Immature natural killer cell (primary cell): ENCODE data around the gene NAT16. TPM values are rescaled to one million over a fixed set of nuclear protein-coding genes. Genes with fewer than 3 reads are reported as not detected.
"Not testable (repeated sequence)": the region's sequence is repeated elsewhere in the genome, so short reads cannot be mapped to it uniquely, and the experiment has no call there.

Experiments used
- DNase-seq, 3 donors: peaks; one replicate each; pipeline ENCODE4 v3.0.0; 2022; ENCODE audit warnings: mixed read lengths in 1 of 3
- H3K27ac Mint-ChIP-seq, 6 donors: one replicate each; pipeline ENCODE4 v1.8.0; 2020; ENCODE audit warnings: mixed read lengths in 6 of 6, mild to moderate bottlenecking in 5 of 6, inconsistent platforms in 4 of 6, moderate library complexity in 3 of 6
- H3K27me3 Mint-ChIP-seq, 3 donors: one replicate each; pipeline ENCODE4 v1.8.0; 2020 to 2021; ENCODE audit warnings: low read depth in 3 of 3, mild to moderate bottlenecking in 3 of 3, mixed read lengths in 3 of 3, moderate library complexity in 3 of 3, inconsistent platforms in 1 of 3
- H3K36me3 Mint-ChIP-seq, 3 donors: one replicate each; pipeline ENCODE4 v1.8.0; 2020; ENCODE audit warnings: mixed read lengths in 3 of 3, inconsistent platforms in 2 of 3, mild to moderate bottlenecking in 2 of 3
- H3K4me1 Mint-ChIP-seq, 2 donors: one replicate each; pipeline ENCODE4 v1.8.0; 2020; ENCODE audit warnings: inconsistent platforms in 2 of 2, mild to moderate bottlenecking in 2 of 2, mixed read lengths in 2 of 2, moderate library complexity in 1 of 2
- H3K4me3 Mint-ChIP-seq, 5 donors: one replicate each; pipeline ENCODE4 v1.8.0; 2020; ENCODE audit warnings: mild to moderate bottlenecking in 5 of 5, mixed read lengths in 5 of 5, inconsistent platforms in 3 of 5, moderate library complexity in 3 of 5
- H3K9me3 Mint-ChIP-seq, 6 donors: one replicate each; pipeline ENCODE4 v1.8.0; 2020; ENCODE audit warnings: mild to moderate bottlenecking in 6 of 6, mixed read lengths in 6 of 6, inconsistent platforms in 4 of 6, moderate library complexity in 3 of 6
- polyA plus RNA-seq, 3 donors: library from polyadenylated mRNA; unstranded; fragments of 300-500 nt; fragmentation: Illumina TruSeq; gene quantifications; one replicate each; pipeline ENCODE4 v1.2.3, GENCODE V29; 2021

Gene NAT16
- polyA plus RNA-seq, 3 donors from 2014 or later = not detected

DNA sequence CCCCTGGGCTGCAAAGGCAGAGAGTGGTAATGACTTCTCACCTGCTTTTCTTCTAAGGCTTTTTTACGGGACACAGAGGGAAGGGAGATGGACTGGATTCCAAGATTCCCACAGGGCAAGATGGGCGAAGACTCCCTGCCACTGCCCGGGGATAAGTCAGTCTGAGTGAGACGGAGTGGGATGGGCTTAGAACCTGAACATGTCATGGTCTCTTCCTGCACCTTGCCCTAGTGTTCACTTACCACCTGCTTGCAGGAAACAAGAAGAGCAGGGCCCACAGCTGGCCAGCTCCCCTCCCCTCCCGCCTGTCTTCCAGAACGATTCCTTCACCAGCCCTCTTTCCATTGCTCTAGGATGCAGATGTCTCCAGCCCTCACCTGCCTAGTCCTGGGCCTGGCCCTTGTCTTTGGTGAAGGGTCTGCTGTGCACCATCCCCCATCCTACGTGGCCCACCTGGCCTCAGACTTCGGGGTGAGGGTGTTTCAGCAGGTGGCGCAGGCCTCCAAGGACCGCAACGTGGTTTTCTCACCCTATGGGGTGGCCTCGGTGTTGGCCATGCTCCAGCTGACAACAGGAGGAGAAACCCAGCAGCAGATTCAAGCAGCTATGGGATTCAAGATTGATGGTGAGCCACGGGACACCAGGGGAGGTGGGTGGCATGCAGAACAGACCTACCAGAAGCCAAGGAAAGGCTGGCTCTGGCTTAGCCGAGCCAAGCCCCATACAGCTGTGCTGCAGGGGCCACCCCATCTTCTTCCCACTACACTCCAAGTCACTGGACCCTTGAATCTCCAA lies 51.9 kb downstream of the NAT16 start:
- Mint-ChIP-seq H3K4me3 (peak overlapping the region in 3 of 5 donors; percentile 7 to 42 (median 41)), H3K9me3 (no peaks in the 10 kb centered on the region), H3K27me3 (peaks cover 11 to 25% (median 14%) of the 10 kb centered on the region in 3 donors), H3K36me3 (peaks cover 0 to 3% (median 0%) of the 10 kb centered on the region in 3 donors), H3K4me1 (peaks cover 37 to 46% of the 10 kb centered on the region in 2 donors), H3K27ac (peak overlapping the region in 2 of 6 donors; percentile 20 to 56)
- peak; percentile 28 to 47 (median 38) for DNase-seq

- H3K27me3 Mint-ChIP-seq = peaks cover 11 to 29% (median 15%) of the 10 kb centered on the region in 3 donors
- DNase-seq = no peak
- peak overlapping the region; percentile 75 to 87 (median 82) for H3K4me3 Mint-ChIP-seq
- H3K36me3 Mint-ChIP-seq = peaks cover 0 to 3% (median 0%) of the 10 kb centered on the region in 3 donors
- no peaks in the 10 kb centered on the region for H3K9me3 Mint-ChIP-seq
- peaks cover 37 to 46% of the 10 kb centered on the region in 2 donors for H3K4me1 Mint-ChIP-seq
- H3K27ac Mint-ChIP-seq = peak overlapping the region in 5 of 6 donors; percentile 53 to 93 (median 80)
Measured at GRCh38 chr7:101127460-101128039, 52.5 kb downstream of the NAT16 start.

DNA sequence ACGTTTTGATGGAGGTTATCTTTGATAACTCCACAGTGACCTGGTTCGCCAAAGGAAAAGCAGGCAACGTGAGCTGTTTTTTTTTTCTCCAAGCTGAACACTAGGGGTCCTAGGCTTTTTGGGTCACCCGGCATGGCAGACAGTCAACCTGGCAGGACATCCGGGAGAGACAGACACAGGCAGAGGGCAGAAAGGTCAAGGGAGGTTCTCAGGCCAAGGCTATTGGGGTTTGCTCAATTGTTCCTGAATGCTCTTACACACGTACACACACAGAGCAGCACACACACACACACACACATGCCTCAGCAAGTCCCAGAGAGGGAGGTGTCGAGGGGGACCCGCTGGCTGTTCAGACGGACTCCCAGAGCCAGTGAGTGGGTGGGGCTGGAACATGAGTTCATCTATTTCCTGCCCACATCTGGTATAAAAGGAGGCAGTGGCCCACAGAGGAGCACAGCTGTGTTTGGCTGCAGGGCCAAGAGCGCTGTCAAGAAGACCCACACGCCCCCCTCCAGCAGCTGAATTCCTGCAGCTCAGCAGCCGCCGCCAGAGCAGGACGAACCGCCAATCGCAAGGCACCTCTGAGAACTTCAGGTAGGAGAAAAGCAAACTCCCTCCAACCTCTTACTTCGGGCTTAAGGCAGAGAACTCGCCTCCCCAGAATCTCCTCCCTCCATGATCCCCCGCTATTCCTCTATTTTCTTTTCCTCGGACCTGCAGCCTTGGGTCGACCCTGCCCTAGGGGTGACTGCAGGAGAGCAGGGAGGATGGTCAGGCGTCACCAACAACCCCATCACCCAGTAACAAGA lies 53.2 kb downstream of the NAT16 start, which contains the start of gene SERPINE1:
Gene SERPINE1 (plus strand): TSS at position 454 of the 809 bp plus-strand sequence. CDS start 1,290 bp downstream, outside the sequence.
- Mint-ChIP-seq H3K27me3 (peaks cover 11 to 33% (median 19%) of the 10 kb centered on the region in 3 donors), H3K4me3 (peak within 1 kb of the TSS; percentile 75 to 87 (median 82)), H3K9me3 (no peaks in the 10 kb centered on the region), H3K4me1 (peaks cover 37 to 46% of the 10 kb centered on the region in 2 donors), H3K36me3 (peaks cover 0 to 3% (median 0%) of the 10 kb centered on the region in 3 donors), H3K27ac (peak within 1 kb of the TSS; percentile 53 to 93 (median 79))
- peak; percentile 61 to 66 (median 61) for DNase-seq

GRCh38 chr7:101125989-101126650 lies 54.0 kb downstream of the NAT16 start:
- Mint-ChIP-seq H3K27ac (peak overlapping the region; percentile 53 to 93 (median 79)), H3K36me3 (peaks cover 0 to 3% (median 0%) of the 10 kb centered on the region in 3 donors), H3K9me3 (no peaks in the 10 kb centered on the region), H3K4me3 (peak overlapping the region; percentile 75 to 87 (median 82)), H3K4me1 (peaks cover 37 to 46% of the 10 kb centered on the region in 2 donors), H3K27me3 (peaks cover 11 to 33% (median 19%) of the 10 kb centered on the region in 3 donors)
- peak; percentile 57 to 73 (median 70) for DNase-seq

- H3K27ac Mint-ChIP-seq = peak overlapping the region in 5 of 6 donors; percentile 3 to 87 (median 64)
- peaks cover 37 to 46% of the 10 kb centered on the region in 2 donors for H3K4me1 Mint-ChIP-seq
Measured at GRCh38 chr7:101124376-101125056, 55.6 kb downstream of the NAT16 start.

DNA sequence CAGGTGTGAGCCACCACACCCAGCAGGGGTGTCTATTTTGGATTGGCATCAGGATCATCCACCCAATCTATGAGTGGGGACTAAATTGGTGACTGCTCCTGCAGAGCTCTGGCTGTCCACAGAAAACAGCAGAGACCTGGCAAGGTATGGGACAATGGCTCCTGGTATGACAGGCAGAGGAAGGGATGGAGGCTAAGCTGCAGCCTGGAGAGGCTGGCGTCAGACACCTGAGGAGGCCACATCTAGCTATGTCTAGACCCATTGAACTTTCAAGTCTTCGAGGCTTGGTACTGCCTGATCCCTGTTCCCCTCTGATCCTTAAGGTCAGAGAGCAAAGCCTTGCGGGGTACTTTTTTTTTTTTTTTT lies 56.4 kb downstream of the NAT16 start:
- Mint-ChIP-seq H3K4me1 (peaks cover 37 to 44% of the 10 kb centered on the region in 2 donors), H3K4me3 (no peak overlapping the region), H3K27me3 (peaks cover 10 to 31% (median 19%) of the 10 kb centered on the region in 3 donors), H3K9me3 (no peaks in the 10 kb centered on the region), H3K36me3 (no peaks in the 10 kb centered on the region), H3K27ac (peak overlapping the region in 1 of 6 donors; percentile 31)
- DNase-seq = no peak

More at GRCh38 chr7:101124376-101125056, 55.6 kb downstream of the NAT16 start:
- peaks cover 11 to 33% (median 19%) of the 10 kb centered on the region in 3 donors for H3K27me3 Mint-ChIP-seq
- peak in 1 of 3 donors; percentile 31 for DNase-seq
- no peaks in the 10 kb centered on the region for H3K9me3 Mint-ChIP-seq
- no peaks in the 10 kb centered on the region for H3K36me3 Mint-ChIP-seq
- peak overlapping the region in 4 of 5 donors; percentile 29 to 50 (median 37) for H3K4me3 Mint-ChIP-seq

- no peak for DNase-seq
- peaks cover 33 to 38% of the 10 kb centered on the region in 2 donors for H3K4me1 Mint-ChIP-seq
- H3K4me3 Mint-ChIP-seq = no peak overlapping the region
- H3K9me3 Mint-ChIP-seq = no peaks in the 10 kb centered on the region
- H3K36me3 Mint-ChIP-seq = no peaks in the 10 kb centered on the region
- no peak overlapping the region for H3K27ac Mint-ChIP-seq
- H3K27me3 Mint-ChIP-seq = peaks cover 10 to 31% (median 19%) of the 10 kb centered on the region in 3 donors
Measured at GRCh38 chr7:101122933-101123702, 57.0 kb downstream of the NAT16 start.

DNA sequence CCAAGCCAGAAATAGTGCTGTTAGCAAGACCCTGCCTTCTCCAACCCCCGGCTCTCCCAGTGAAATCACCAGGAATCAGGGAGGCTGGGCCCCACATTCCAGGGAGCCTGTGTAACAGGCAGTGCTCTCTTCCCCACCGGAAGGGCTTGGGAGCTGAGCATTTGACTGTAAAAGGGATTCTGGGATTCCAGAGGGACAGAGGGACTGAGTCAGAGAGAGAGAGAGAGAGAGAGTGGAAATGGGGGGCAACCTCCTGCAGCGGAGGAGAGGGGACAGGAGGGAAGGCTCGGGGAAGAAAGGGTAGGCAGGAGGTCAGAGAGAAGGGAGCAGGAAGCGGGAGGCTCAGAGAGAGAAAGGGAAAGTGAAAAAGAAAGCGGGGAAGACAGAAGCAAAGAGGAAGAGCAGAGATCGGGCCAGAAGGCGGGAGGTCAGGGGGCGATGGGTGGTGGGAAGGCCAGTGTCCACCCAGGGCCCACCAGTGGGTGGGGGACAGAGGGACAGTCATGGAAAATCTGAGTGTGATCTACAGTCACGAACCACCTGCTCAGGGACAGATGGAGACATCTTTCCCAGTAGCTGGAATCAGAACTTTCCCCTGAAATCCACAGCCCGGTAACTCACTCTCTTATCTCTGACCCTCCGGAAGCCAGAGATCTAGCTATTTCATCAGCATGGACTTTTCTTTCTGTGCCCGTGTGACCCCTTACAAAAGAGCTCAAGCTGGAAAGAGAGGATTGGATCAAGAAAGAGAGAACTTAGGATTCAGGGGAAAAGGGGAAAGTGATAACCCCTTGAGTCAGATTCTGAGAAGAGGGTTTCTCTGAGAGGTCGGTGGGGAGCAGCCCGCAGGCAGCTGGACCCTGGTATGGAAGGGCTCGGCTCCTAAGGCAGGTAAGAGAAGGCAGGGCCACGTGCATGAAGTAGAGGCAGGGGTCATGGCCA lies 57.8 kb downstream of the NAT16 start:
- Mint-ChIP-seq H3K36me3 (no peaks in the 10 kb centered on the region), H3K27me3 (peaks cover 10 to 29% (median 16%) of the 10 kb centered on the region in 3 donors), H3K27ac (peak overlapping the region in 3 of 6 donors; percentile 7 to 53 (median 40)), H3K9me3 (no peaks in the 10 kb centered on the region), H3K4me3 (peak overlapping the region in 4 of 5 donors; percentile 35 to 53 (median 43)), H3K4me1 (peaks cover 27 to 30% of the 10 kb centered on the region in 2 donors)
- DNase-seq = no peak

- H3K4me3 Mint-ChIP-seq = peak overlapping the region in 1 of 5 donors; percentile 40
- H3K27ac Mint-ChIP-seq, H3K36me3 Mint-ChIP-seq, DNase-seq, H3K9me3 Mint-ChIP-seq: not testable (repeated sequence)
- peaks cover 7 to 25% (median 10%) of the 10 kb centered on the region in 3 donors for H3K27me3 Mint-ChIP-seq
- peaks cover 21 to 23% of the 10 kb centered on the region in 2 donors for H3K4me1 Mint-ChIP-seq
Measured at GRCh38 chr7:101121631-101121990, 58.5 kb downstream of the NAT16 start.
